Measurements from ENCODE around the gene ATP5PF. TPM values are rescaled to one million over a fixed set of nuclear protein-coding genes. Genes with fewer than 3 reads are reported as not detected.

Gene ATP5PF
- total RNA-seq, 1 experiment from 2014 or later, result 108 TPM

GRCh38 chr21:25757531-25757930 lies 22.8 kb upstream of the ATP5PF start:
- no peak overlapping the region for H3K4me2 ChIP-seq
- no peak for DNase-seq
- TF ChIP-seq EZH2 (IDR thresholded peaks at IDR 0.05; ENCODE audit: low read depth), result no peak
- TF ChIP-seq CTCF (conservative IDR thresholded peaks at IDR 0.05), result no peak
- no peaks in the 10 kb centered on the region for H3K9me2 ChIP-seq (ENCODE audit: insufficient read depth)
- no peaks in the 10 kb centered on the region for H3F3A ChIP-seq (ENCODE audit: insufficient read depth, low read depth)
- H3K27me3 ChIP-seq (ENCODE audit: insufficient read depth, low read depth), result no peaks in the 10 kb centered on the region
- H3K4me1 ChIP-seq (replicated peaks; ENCODE audit: insufficient read depth), result no peaks in the 10 kb centered on the region
- intact Hi-C loops (cut with micrococcal nuclease; ENCODE audit: unreplicated experiment), result no loop called here
- H2AFZ ChIP-seq, result no peak overlapping the region
- ChIA-PET POLR2A (ENCODE audit: unreplicated experiment) (no interaction called here), CTCF (interaction anchor here (0.6 kb wide), 1 partner anchor 10 kb away, joined by 4 read pairs; no protein-coding TSS in a partner anchor)
- no TSS peak for BruUV-seq (replicated peaks)
- H3K79me2 ChIP-seq (ENCODE audit: low read depth), result no peaks in the 10 kb centered on the region
- no peaks in the 10 kb centered on the region for H4K20me1 ChIP-seq (ENCODE audit: insufficient read depth)
- H3K9me3 ChIP-seq (ENCODE audit: insufficient read depth, low read depth), result no peaks in the 10 kb centered on the region
- H3K36me3 ChIP-seq (ENCODE audit: low read depth), result no peaks in the 10 kb centered on the region
- H3K4me3 ChIP-seq, result no peak overlapping the region
- no peak overlapping the region for H3K27ac ChIP-seq

- ChIA-PET POLR2A (ENCODE audit: unreplicated experiment) (no interaction called here), CTCF (no interaction called here)
- Histone ChIP-seq H3K27me3 (ENCODE audit: insufficient read depth, low read depth) (no peaks in the 10 kb centered on the region), H3K9me3 (ENCODE audit: insufficient read depth, low read depth) (no peaks in the 10 kb centered on the region), H4K20me1 (ENCODE audit: insufficient read depth) (no peaks in the 10 kb centered on the region), H3K4me3 (no peak overlapping the region), H3K36me3 (ENCODE audit: low read depth) (no peaks in the 10 kb centered on the region), H3K4me2 (no peak overlapping the region), H3K27ac (no peak overlapping the region), H3F3A (ENCODE audit: insufficient read depth, low read depth) (no peaks in the 10 kb centered on the region), H3K9me2 (ENCODE audit: insufficient read depth) (no peaks in the 10 kb centered on the region), H3K79me2 (ENCODE audit: low read depth) (no peaks in the 10 kb centered on the region), H2AFZ (no peak overlapping the region), H3K4me1 (replicated peaks; ENCODE audit: insufficient read depth) (no peaks in the 10 kb centered on the region)
- BruUV-seq (replicated peaks), result no TSS peak
- intact Hi-C loops (cut with micrococcal nuclease; ENCODE audit: unreplicated experiment), result no loop called here
- no peak for TF ChIP-seq CTCF (conservative IDR thresholded peaks at IDR 0.05)
- TF ChIP-seq EZH2 (IDR thresholded peaks at IDR 0.05; ENCODE audit: low read depth), result no peak
- no peak for DNase-seq
These were observed 21.7 kb upstream of the ATP5PF start for GRCh38 chr21:25756190-25756932.

- BruUV-seq (replicated peaks), result no TSS peak
- Histone ChIP-seq H3F3A (ENCODE audit: insufficient read depth, low read depth) (no peaks in the 10 kb centered on the region), H3K9me3 (ENCODE audit: insufficient read depth, low read depth) (no peaks in the 10 kb centered on the region), H3K27ac (no peak overlapping the region), H2AFZ (no peak overlapping the region), H3K27me3 (ENCODE audit: insufficient read depth, low read depth) (no peaks in the 10 kb centered on the region), H3K4me1 (replicated peaks; ENCODE audit: insufficient read depth) (no peaks in the 10 kb centered on the region), H4K20me1 (ENCODE audit: insufficient read depth) (no peaks in the 10 kb centered on the region), H3K9me2 (ENCODE audit: insufficient read depth) (no peaks in the 10 kb centered on the region), H3K4me2 (no peak overlapping the region), H3K79me2 (ENCODE audit: low read depth) (no peaks in the 10 kb centered on the region), H3K4me3 (no peak overlapping the region), H3K36me3 (ENCODE audit: low read depth) (no peaks in the 10 kb centered on the region)
- ChIA-PET POLR2A (ENCODE audit: unreplicated experiment) (no interaction called here), CTCF (no interaction called here)
- intact Hi-C loops (cut with micrococcal nuclease; ENCODE audit: unreplicated experiment), result no loop called here
- no peak for TF ChIP-seq CTCF (conservative IDR thresholded peaks at IDR 0.05)
- TF ChIP-seq EZH2 (IDR thresholded peaks at IDR 0.05; ENCODE audit: low read depth), result no peak
- no peak for DNase-seq
These were observed 17.7 kb upstream of the ATP5PF start for GRCh38 chr21:25752416-25752815.
